OCI-LY1 (cell line): ENCODE data around the gene FUBP1.

Source experiments
- H2AFZ ChIP-seq: fragments of 200-600 bp; sonication (generic), shearing (Covaris generic); 2 replicates; pipeline ENCODE4 v1.6.0; 2014; ENCODE audit warnings: antibody characterized with exemption, mild to moderate bottlenecking, low read length
- H3F3A ChIP-seq: fragments of 200-600 bp; sonication (generic), shearing (Covaris generic); 2 replicates; pipeline ENCODE4 v1.6.0; 2014; ENCODE audit warnings: mild to moderate bottlenecking, antibody characterized with exemption, low read length, moderate library complexity; ENCODE audit not compliant: insufficient read depth
- H3K27ac ChIP-seq: fragments of 200-600 bp; sonication (generic); 2 replicates; pipeline ENCODE4 v1.5.1; 2014; ENCODE audit warnings: low read length, mixed run types, mild to moderate bottlenecking, low read depth; ENCODE audit not compliant: poor library complexity, severe bottlenecking
- H3K27me3 ChIP-seq: fragments of 200-600 bp; sonication (generic); 2 replicates; pipeline ENCODE4 v1.6.0; 2014; ENCODE audit warnings: antibody characterized with exemption, mild to moderate bottlenecking, low read length, moderate library complexity; ENCODE audit not compliant: insufficient read depth
- H3K36me3 ChIP-seq: fragments of 200-600 bp; sonication (generic); 2 replicates; pipeline ENCODE4 v1.6.1; 2014; ENCODE audit warnings: mild to moderate bottlenecking, antibody characterized with exemption, low read length, moderate library complexity, mixed read lengths; ENCODE audit not compliant: insufficient read depth
- H3K4me1 ChIP-seq: fragments of 200-600 bp; sonication (generic); 2 replicates; pipeline ENCODE4 v1.5.1; 2014; ENCODE audit warnings: mild to moderate bottlenecking, low read length, moderate library complexity; ENCODE audit not compliant: insufficient read depth, severe bottlenecking
- H3K4me2 ChIP-seq: fragments of 200-600 bp; sonication (generic), shearing (Covaris generic); 2 replicates; pipeline ENCODE4 v1.6.1; 2014; ENCODE audit warnings: low read length
- H3K4me3 ChIP-seq: fragments of 200-600 bp; sonication (generic); 2 replicates; pipeline ENCODE4 v1.5.1; 2014; ENCODE audit warnings: low read length, low read depth, mild to moderate bottlenecking, mixed read lengths; ENCODE audit not compliant: poor library complexity, severe bottlenecking
- H3K79me2 ChIP-seq: fragments of 200-600 bp; shearing (Covaris generic); 2 replicates; pipeline ENCODE4 v1.6.1; 2016; ENCODE audit warnings: mixed run types, low read length, mixed read lengths; ENCODE audit not compliant: insufficient read depth
- H3K9ac ChIP-seq: fragments of 200-600 bp; sonication (generic), shearing (Covaris generic); 2 replicates; pipeline ENCODE4 v1.6.1; 2014; ENCODE audit warnings: mild to moderate bottlenecking, low read length, mixed read lengths
- H3K9me2 ChIP-seq: fragments of 200-600 bp; sonication (generic), shearing (Covaris generic); 2 replicates; pipeline ENCODE4 v1.6.1; 2014; ENCODE audit warnings: low read depth, mild to moderate bottlenecking, low read length, mixed read lengths
- H3K9me3 ChIP-seq: fragments of 200-600 bp; shearing (Covaris generic); 2 replicates; pipeline ENCODE4 v1.6.1; 2014; ENCODE audit warnings: low read length, mixed read lengths
- H4K20me1 ChIP-seq: fragments of 200-600 bp; sonication (generic), shearing (Covaris generic); 2 replicates; pipeline ENCODE4 v1.6.0; 2016; ENCODE audit warnings: mild to moderate bottlenecking, low read length; ENCODE audit not compliant: insufficient read depth
- CTCF ChIP-seq: fragments of 200-600 bp; sonication (generic), shearing (Covaris generic); IDR thresholded peaks from 2 replicates; pipeline ENCODE4 v1.5.1; 2017; ENCODE audit warnings: mild to moderate bottlenecking, antibody characterized with exemption, low read length, moderate library complexity, mixed read lengths
- EZH2 ChIP-seq: fragments of 200-600 bp; sonication (generic), shearing (Covaris generic); IDR thresholded peaks from 2 replicates; pipeline ENCODE4 v1.8.0; 2017; ENCODE audit warnings: borderline replicate concordance, mixed run types, mild to moderate bottlenecking, antibody characterized with exemption, low read length, moderate library complexity, mixed read lengths

Gene FUBP1

DNA sequence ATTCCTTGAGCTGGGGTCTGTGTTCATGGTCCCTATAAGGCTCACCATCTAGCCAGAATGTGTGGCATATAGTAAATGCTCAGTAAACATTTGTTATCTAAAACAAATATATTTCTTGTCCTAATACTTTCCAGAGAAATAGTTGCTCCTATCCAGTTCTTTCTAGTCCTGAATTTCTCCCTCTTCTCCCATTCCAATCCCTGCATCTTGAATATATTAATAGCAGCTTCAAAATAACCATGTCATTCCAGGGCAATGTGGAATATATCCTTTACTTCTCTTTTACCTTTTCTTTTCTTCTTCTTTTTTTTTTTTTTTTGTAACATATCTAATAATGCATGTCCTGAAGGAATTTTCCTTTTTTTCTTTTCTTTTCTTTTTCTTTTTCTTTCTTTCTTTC lies 36.3 kb upstream of the FUBP1 start:
- no peak overlapping the region for H3K4me2 ChIP-seq
- H3K9ac ChIP-seq: no peak overlapping the region
- TF ChIP-seq EZH2: no peak
- TF ChIP-seq CTCF: no peak
- H3K4me3 ChIP-seq: no peak overlapping the region
- H3K79me2 ChIP-seq: 0 out of 2 replicates have a peak, but pooled peaks cover 4% of the 10 kb centered on the region
- no peaks in the 10 kb centered on the region for H3K4me1 ChIP-seq
- no peaks in the 10 kb centered on the region for H3K27me3 ChIP-seq
- no peaks in the 10 kb centered on the region; the same call in 1 of the 2 replicates for H3F3A ChIP-seq
- H3K9me3 ChIP-seq: no peaks in the 10 kb centered on the region
- peaks cover 28% of the 10 kb centered on the region for H3K36me3 ChIP-seq
- H3K27ac ChIP-seq: no peak overlapping the region
- no peak overlapping the region for H2AFZ ChIP-seq
- no peaks in the 10 kb centered on the region for H4K20me1 ChIP-seq
- H3K9me2 ChIP-seq: no peaks in the 10 kb centered on the region

DNA sequence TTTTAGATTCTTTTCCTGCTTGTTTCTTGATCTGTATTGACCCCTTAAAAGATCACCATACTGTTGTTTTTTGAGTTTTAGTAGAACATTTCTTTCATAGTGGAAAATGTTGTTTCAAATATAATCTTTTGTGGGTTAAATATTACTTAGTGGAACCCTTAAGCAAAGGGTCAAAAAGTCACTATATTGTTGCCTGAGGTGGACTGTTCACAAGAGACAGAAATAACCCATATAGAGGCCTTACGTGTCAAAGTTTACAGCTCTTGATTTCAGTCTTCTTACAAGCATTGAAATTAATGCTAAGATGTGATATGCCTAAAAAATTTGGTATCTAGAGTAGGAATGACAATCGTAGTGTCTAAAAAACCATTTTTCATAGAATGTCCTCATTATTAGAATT lies 32.2 kb upstream of the FUBP1 start:
- TF ChIP-seq CTCF: no peak
- no peak for TF ChIP-seq EZH2
- H4K20me1 ChIP-seq: no peaks in the 10 kb centered on the region
- no peaks in the 10 kb centered on the region; the same call in 1 of the 2 replicates for H3F3A ChIP-seq
- H3K4me3 ChIP-seq: no peak overlapping the region
- H3K79me2 ChIP-seq: peaks cover 38% of the 10 kb centered on the region
- H2AFZ ChIP-seq: no peak overlapping the region
- no peak overlapping the region for H3K9ac ChIP-seq
- peaks cover 19% of the 10 kb centered on the region for H3K36me3 ChIP-seq
- H3K27me3 ChIP-seq: no peaks in the 10 kb centered on the region
- H3K9me2 ChIP-seq: no peaks in the 10 kb centered on the region
- no peaks in the 10 kb centered on the region for H3K9me3 ChIP-seq
- H3K27ac ChIP-seq: no peak overlapping the region
- H3K4me2 ChIP-seq: no peak overlapping the region
- peaks cover 24% of the 10 kb centered on the region for H3K4me1 ChIP-seq

- no peak overlapping the region for H3K27ac ChIP-seq
- H4K20me1 ChIP-seq: no peaks in the 10 kb centered on the region
- peaks cover 27% of the 10 kb centered on the region for H3K4me1 ChIP-seq
- H3K9ac ChIP-seq: no peak overlapping the region
- no peaks in the 10 kb centered on the region for H3K9me2 ChIP-seq
- peaks cover 11% of the 10 kb centered on the region for H3K36me3 ChIP-seq
- no peak overlapping the region for H3K4me2 ChIP-seq
- TF ChIP-seq CTCF (no peak), EZH2 (no peak)
- no peak overlapping the region for H3K4me3 ChIP-seq
- H3K79me2 ChIP-seq: peaks cover 50% of the 10 kb centered on the region
- H2AFZ ChIP-seq: no peak overlapping the region
- no peaks in the 10 kb centered on the region for H3K9me3 ChIP-seq
- H3F3A ChIP-seq: no peaks in the 10 kb centered on the region
- H3K27me3 ChIP-seq: no peaks in the 10 kb centered on the region
Observed at GRCh38 chr1:78009836-78010235, 31.0 kb upstream of the FUBP1 start.
